AG04449 (cell line): ENCODE data around the gene NCAPD2.
"Not testable (repeated sequence)": the region's sequence is repeated elsewhere in the genome, so short reads cannot be mapped to it uniquely, and the experiment has no call there.

Experiments used
- CTCF ChIA-PET: fragments of 350-600 bp; formaldehyde crosslinking; extraction: SDS; loops from one replicate; lab custom pipeline; 2021; ENCODE audit warnings: antibody characterized with exemption; lab: Yijun Ruan, JAX
- POLR2A ChIA-PET: fragments of 400-600, 350-600 bp; formaldehyde crosslinking; extraction: SDS; loops from one replicate; lab custom pipeline; 2020; ENCODE audit warnings: antibody characterized with exemption, inconsistent platforms; lab: Yijun Ruan, JAX
- DNase-seq: peaks from one replicate; pipeline ENCODE4 v3.0.0-alpha.2; 2010; ENCODE audit warnings: low read depth, low spot score
- H3K4me3 ChIP-seq: 2 replicates; pipeline ENCODE4 v1.5.1; 2011; ENCODE audit warnings: low read depth, mild to moderate bottlenecking, control low read depth, low read length
- TF ChIP-seq, protein P1 (sequence below): IDR thresholded peaks from one replicate; pipeline ENCODE4 v1.5.1; 2011; ENCODE audit warnings: mild to moderate bottlenecking, moderate library complexity, low read length, control low read depth, inconsistent platforms; ENCODE audit not compliant: insufficient read depth; ENCODE audit errors: missing control alignments

NCAPD2 gene

GRCh38 chr12:6534945-6535696 is 41.2 kb downstream of the NCAPD2 start:
- TF ChIP-seq, protein P1, sequence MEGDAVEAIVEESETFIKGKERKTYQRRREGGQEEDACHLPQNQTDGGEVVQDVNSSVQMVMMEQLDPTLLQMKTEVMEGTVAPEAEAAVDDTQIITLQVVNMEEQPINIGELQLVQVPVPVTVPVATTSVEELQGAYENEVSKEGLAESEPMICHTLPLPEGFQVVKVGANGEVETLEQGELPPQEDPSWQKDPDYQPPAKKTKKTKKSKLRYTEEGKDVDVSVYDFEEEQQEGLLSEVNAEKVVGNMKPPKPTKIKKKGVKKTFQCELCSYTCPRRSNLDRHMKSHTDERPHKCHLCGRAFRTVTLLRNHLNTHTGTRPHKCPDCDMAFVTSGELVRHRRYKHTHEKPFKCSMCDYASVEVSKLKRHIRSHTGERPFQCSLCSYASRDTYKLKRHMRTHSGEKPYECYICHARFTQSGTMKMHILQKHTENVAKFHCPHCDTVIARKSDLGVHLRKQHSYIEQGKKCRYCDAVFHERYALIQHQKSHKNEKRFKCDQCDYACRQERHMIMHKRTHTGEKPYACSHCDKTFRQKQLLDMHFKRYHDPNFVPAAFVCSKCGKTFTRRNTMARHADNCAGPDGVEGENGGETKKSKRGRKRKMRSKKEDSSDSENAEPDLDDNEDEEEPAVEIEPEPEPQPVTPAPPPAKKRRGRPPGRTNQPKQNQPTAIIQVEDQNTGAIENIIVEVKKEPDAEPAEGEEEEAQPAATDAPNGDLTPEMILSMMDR = no peak
- DNase-seq = no peak
- ChIA-PET POLR2A (interaction anchor here (0.6 to 8.1 kb wide), 18 partner anchors 9 to 309 kb away, joined by 3 to 359 read pairs (median 4); partner anchors contain the start of genes IFFO1, MRPL51, TAPBPL and VAMP1), CTCF (interaction anchor here (0.8 to 8.6 kb wide), 6 partner anchors 17 to 111 kb away, joined by 3 to 235 read pairs (median 4); partner anchors contain the start of gene IFFO1)
- H3K4me3 ChIP-seq = peak overlapping the region; percentile 97

GRCh38 chr12:6535697-6535946 is 41.7 kb downstream of the NCAPD2 start:
- peak overlapping the region; percentile 97 for H3K4me3 ChIP-seq
- no peak for DNase-seq
- POLR2A ChIA-PET = interaction anchor here (0.7 to 8.1 kb wide), 11 partner anchors 9 to 308 kb away, joined by 3 to 359 read pairs (median 7); partner anchors contain the start of genes IFFO1, MRPL51, TAPBPL and VAMP1
- CTCF ChIA-PET = interaction anchor here (0.8 to 8.6 kb wide), 5 partner anchors 16 to 112 kb away, joined by 3 to 235 read pairs (median 4); partner anchors contain the start of gene IFFO1
- TF ChIP-seq, protein P1 = no peak

GRCh38 chr12:6535960-6536847 is 42.3 kb downstream of the NCAPD2 start:
- POLR2A ChIA-PET = interaction anchor here (0.7 to 8.1 kb wide), 11 partner anchors 8 to 200 kb away, joined by 3 to 359 read pairs (median 7); partner anchors contain the start of genes IFFO1, MRPL51, TAPBPL and VAMP1
- CTCF ChIA-PET = interaction anchor here (0.8 to 8.6 kb wide), 6 partner anchors 16 to 112 kb away, joined by 3 to 235 read pairs (median 6); partner anchors contain the start of gene IFFO1
- TF ChIP-seq, protein P1 = no peak
- H3K4me3 ChIP-seq = peak overlapping the region; percentile 97
- DNase-seq = no peak

DNA sequence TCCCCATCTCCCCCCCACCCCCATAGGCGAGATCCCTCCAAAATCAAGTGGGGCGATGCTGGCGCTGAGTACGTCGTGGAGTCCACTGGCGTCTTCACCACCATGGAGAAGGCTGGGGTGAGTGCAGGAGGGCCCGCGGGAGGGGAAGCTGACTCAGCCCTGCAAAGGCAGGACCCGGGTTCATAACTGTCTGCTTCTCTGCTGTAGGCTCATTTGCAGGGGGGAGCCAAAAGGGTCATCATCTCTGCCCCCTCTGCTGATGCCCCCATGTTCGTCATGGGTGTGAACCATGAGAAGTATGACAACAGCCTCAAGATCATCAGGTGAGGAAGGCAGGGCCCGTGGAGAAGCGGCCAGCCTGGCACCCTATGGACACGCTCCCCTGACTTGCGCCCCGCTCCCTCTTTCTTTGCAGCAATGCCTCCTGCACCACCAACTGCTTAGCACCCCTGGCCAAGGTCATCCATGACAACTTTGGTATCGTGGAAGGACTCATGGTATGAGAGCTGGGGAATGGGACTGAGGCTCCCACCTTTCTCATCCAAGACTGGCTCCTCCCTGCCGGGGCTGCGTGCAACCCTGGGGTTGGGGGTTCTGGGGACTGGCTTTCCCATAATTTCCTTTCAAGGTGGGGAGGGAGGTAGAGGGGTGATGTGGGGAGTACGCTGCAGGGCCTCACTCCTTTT is 43.1 kb downstream of the NCAPD2 start:
- H3K4me3 ChIP-seq = peak overlapping the region; percentile 97
- no peak for DNase-seq
- TF ChIP-seq, protein P1 = no peak
- ChIA-PET CTCF (interaction anchor here (0.5 to 8.6 kb wide), 14 partner anchors 10 to 202 kb away, joined by 3 to 235 read pairs (median 3); partner anchors contain the start of genes IFFO1, MRPL51 and NOP2), POLR2A (interaction anchor here (0.6 to 8.1 kb wide), 5 partner anchors 14 to 67 kb away, joined by 3 to 359 read pairs (median 21); partner anchors contain the start of genes IFFO1, NOP2 and VAMP1)

- H3K4me3 ChIP-seq = peak overlapping the region; percentile 97
- TF ChIP-seq, protein P1 = peak; percentile 62
- not testable (repeated sequence) for DNase-seq
- CTCF ChIA-PET = interaction anchor here (0.5 to 8.6 kb wide), 17 partner anchors 11 to 202 kb away, joined by 3 to 235 read pairs (median 3); partner anchors contain the start of genes CD27, IFFO1, MRPL51 and NOP2
- POLR2A ChIA-PET = interaction anchor here (0.6 to 8.1 kb wide), 7 partner anchors 13 to 114 kb away, joined by 3 to 359 read pairs (median 7); partner anchors contain the start of genes IFFO1, MRPL51, NOP2 and VAMP1
Measured at GRCh38 chr12:6537580-6538419, 43.9 kb downstream of the NCAPD2 start.
